Pancreas (tissue), 10 donors: Measurements from ENCODE around the gene HTR6. TPM values are rescaled to one million over a fixed set of nuclear protein-coding genes. Genes with fewer than 3 reads are reported as not detected.
A peak's percentile ranks its signal among the peaks of the same experiment; 100 is the strongest.

ENCODE experiments used
- ATAC-seq, 4 donors: fragments of 200-7000 bp; cut with Tn5 transposase; one replicate each; pipeline versions ENCODE4 v1.8.0 to v1.9.1; 2020; ENCODE audit warnings: mild to moderate bottlenecking in 4 of 4, moderate library complexity in 4 of 4
- DNase-seq, 6 donors: peaks; one replicate each; pipeline ENCODE4 v3.0.0-alpha.2; 2020
- FAIRE-seq: peaks from 2 replicates; lab custom pipeline; 2012; peaks lifted over from hg19 to GRCh38; lab: Jason Lieb, UNC
- H3K27ac ChIP-seq, 4 donors: fragments of 200-600 bp; sonication (generic); 1 replicate in 3 of 4; 2 replicates in 1 of 4; pipeline versions ENCODE4 v1.5.0 to v1.8.0; 2020
- H3K27me3 ChIP-seq, 4 donors: fragments of 200-600 bp; one replicate each; pipeline ENCODE4 v1.8.0; 2021
- H3K36me3 ChIP-seq, 3 donors: fragments of 200-600 bp; sonication (generic) in 1 of 3; one replicate each; pipeline versions ENCODE4 v1.5.0 to v1.8.0; 2020 to 2021
- H3K4me1 ChIP-seq, 3 donors: fragments of 200-600 bp; one replicate each; pipeline ENCODE4 v1.8.0; 2021
- H3K4me3 ChIP-seq, 4 donors: fragments of 200-600 bp; sonication (generic) in 2 of 4; one replicate each; pipeline versions ENCODE4 v1.5.0 to v1.8.0; 2020 to 2021
- H3K9me3 ChIP-seq, 4 donors: fragments of 200-600 bp; one replicate each; pipeline ENCODE4 v1.8.0; 2021
- CTCF ChIP-seq, 4 donors: fragments of 200-600 bp; sonication (generic) in 3 of 4; IDR thresholded peaks; one replicate each; pipeline versions ENCODE4 v1.5.0 to v1.8.0; 2021; ENCODE audit warnings: antibody characterized with exemption in 4 of 4
- WGBS, 2 donors: extraction: QIAGEN DNeasy Blood & Tissue Kit; methylation state at CpG; one replicate each; pipeline ENCODE4 v1.1.7; 2013; 5-methylcytosine and 5-hydroxymethylcytosine counted together
- intact Hi-C, 3 donors: fragments of 100-400 bp; cut with DNase I; formaldehyde crosslinking; loops; one replicate each; pipeline versions ENCODE4 v1.11.1 to v1.14.2; 2022
- polyA plus RNA-seq, 2 donors: library from polyadenylated mRNA; stranded (reverse); fragments of 200-250 nt; gene quantifications; one replicate each; pipeline ENCODE4 v1.2.3, GENCODE V29; 2013
- total RNA-seq, 6 donors: library from RNA; stranded (reverse); fragmentation: NEBNext Ultra II Directional in 4 of 6; extraction: Animal tissue kit (Norgen Biotek cat#: 25700) in 4 of 6; gene quantifications; one replicate each; pipeline versions ENCODE4 v1.2.1 to v1.2.4, GENCODE V29; 2021 to 2023
- donor health status: healthy with polysubstance abuse.
- donor health status: DM: no; HTN: no; CAD: no; lungs with moderate emphysema.
- donor health status: DM: no; HTN: no; CAD: no.
- donor health status: control.
- donor health status: control.
- donor health status: Bipolar disorder and iron deficiency.
- donor health status: DM: yes; HTN: yes; CAD: no.
- donor health status: DM: no; HTN: no; CAD: no.
- donor health status: DM: no; HTN: no; CAD: no.
- donor health status: DM: yes; HTN: yes; CAD: no.

Gene HTR6
- total and polyA plus RNA-seq, 8 donors, result not detected

- H3K27ac ChIP-seq, result no peak overlapping the region
- DNase-seq (peak in 1 of 6 donors; percentile 65), ATAC-seq (no peak), FAIRE-seq (no peak)
- H3K36me3 ChIP-seq, result no peaks in the 10 kb centered on the region
- no peak for TF ChIP-seq CTCF (IDR thresholded peaks at IDR 0.05)
- no peaks in the 10 kb centered on the region for H3K9me3 ChIP-seq
- H3K4me3 ChIP-seq, result no peak overlapping the region
- intact Hi-C loops, result loop anchor here in 2 of 3 donors (5.0 to 10.0 kb wide), 3 partner anchors 170 to 310 kb away; partner anchors contain the start of gene CAPZB (in 1 of the 2)
- H3K4me1 ChIP-seq, result no peaks in the 10 kb centered on the region
- WGBS, 2 donors, result 49 to 59% methylated on average over 15 of the region's 15 CpGs
- H3K27me3 ChIP-seq, result no peaks in the 10 kb centered on the region
These were observed 9.6 kb upstream of the HTR6 start for GRCh38 chr1:19654886-19655717.

- 81 to 87% methylated on average over 8 of the region's 8 CpGs for WGBS, 2 donors
- Histone ChIP-seq H3K36me3 (no peaks in the 10 kb centered on the region), H3K9me3 (no peaks in the 10 kb centered on the region), H3K27me3 (no peaks in the 10 kb centered on the region), H3K4me1 (no peaks in the 10 kb centered on the region), H3K27ac (no peak overlapping the region), H3K4me3 (no peak overlapping the region)
- DNase-seq (no peak), ATAC-seq (no peak), FAIRE-seq (no peak)
- intact Hi-C loops, result loop anchor here in 2 of 3 donors (10.0 kb wide), 2 partner anchors 171 to 311 kb away; partner anchors contain the start of gene CAPZB (in 1 of the 2)
- no peak for TF ChIP-seq CTCF (IDR thresholded peaks at IDR 0.05)
These were observed 9.0 kb upstream of the HTR6 start for GRCh38 chr1:19655718-19656080.

GRCh38 chr1:19656134-19656779 is 8.4 kb upstream of the HTR6 start:
- no peaks in the 10 kb centered on the region for H3K9me3 ChIP-seq
- no peaks in the 10 kb centered on the region for H3K4me1 ChIP-seq
- no peak for FAIRE-seq
- intact Hi-C loops, result loop anchor here in 2 of 3 donors (10.0 kb wide), 2 partner anchors 171 to 311 kb away; partner anchors contain the start of gene CAPZB (in 1 of the 2)
- no peak for DNase-seq
- no peak overlapping the region for H3K27ac ChIP-seq
- no peak for ATAC-seq
- no peaks in the 10 kb centered on the region for H3K36me3 ChIP-seq
- 87 to 88% methylated on average over 9 of the region's 9 CpGs for WGBS, 2 donors
- no peak for TF ChIP-seq CTCF (IDR thresholded peaks at IDR 0.05)
- no peaks in the 10 kb centered on the region for H3K27me3 ChIP-seq
- no peak overlapping the region for H3K4me3 ChIP-seq

GRCh38 chr1:19656780-19657466 is 7.8 kb upstream of the HTR6 start:
- Histone ChIP-seq H3K4me1 (no peaks in the 10 kb centered on the region), H3K27ac (no peak overlapping the region), H3K36me3 (no peaks in the 10 kb centered on the region), H3K4me3 (no peak overlapping the region), H3K27me3 (no peaks in the 10 kb centered on the region), H3K9me3 (no peaks in the 10 kb centered on the region)
- intact Hi-C loops, result loop anchor here in 2 of 3 donors (10.0 kb wide), 2 partner anchors 172 to 312 kb away; partner anchors contain the start of gene CAPZB (in 1 of the 2)
- no peak for FAIRE-seq
- TF ChIP-seq CTCF (IDR thresholded peaks at IDR 0.05), result no peak
- peak in 1 of 6 donors; percentile 63 for DNase-seq
- no peak for ATAC-seq
- WGBS, 2 donors, result 55 to 78% methylated on average over 15 of the region's 15 CpGs
